PC-9 (cell line): ENCODE results near the gene CYGB. TPM values are rescaled to one million over a fixed set of nuclear protein-coding genes. Genes with fewer than 3 reads are reported as not detected.

Experiments used
- BruUV-seq: library from RNA; stranded (reverse); fragments of 400-500 nt; replicated peaks from 2 replicates; lab custom pipeline; 2021; lab: Mats Ljungman, UMichigan
- CTCF ChIA-PET: fragments of 300-600 bp; sonication (Branson Sonifier 250); formaldehyde crosslinking; loops from one replicate; lab custom pipeline; 2022; ENCODE audit warnings: antibody characterized with exemption; lab: Charles Lee
- POLR2A ChIA-PET: fragments of 300-600 bp; sonication (Branson Sonifier 250); formaldehyde crosslinking; loops from one replicate; lab custom pipeline; 2022; ENCODE audit warnings: antibody characterized with exemption; ENCODE audit not compliant: unreplicated experiment; lab: Charles Lee
- DNase-seq, 2 experiments: peaks; one replicate each; pipeline versions ENCODE4 v3.0.0 to v3.0.0-alpha.2; 2015 to 2022; ENCODE audit warnings: mixed read lengths in 1 of 2
- H2AFZ ChIP-seq: fragments of 200-600 bp; sonication (generic); 2 replicates; pipeline ENCODE4 v1.8.1; 2017; ENCODE audit warnings: antibody characterized with exemption
- H3F3A ChIP-seq: fragments of 200-600 bp; sonication (generic); 2 replicates; pipeline ENCODE4 v1.8.1; 2017; ENCODE audit warnings: antibody characterized with exemption, mild to moderate bottlenecking, low read depth; ENCODE audit not compliant: insufficient read depth
- H3K27ac ChIP-seq: fragments of 200-600 bp; sonication (generic); 2 replicates; pipeline ENCODE4 v1.6.1; 2016; ENCODE audit warnings: mixed run types
- H3K27me3 ChIP-seq: fragments of 200-600 bp; sonication (generic); 2 replicates; pipeline ENCODE4 v1.6.1; 2016; ENCODE audit warnings: low read depth, mixed run types; ENCODE audit not compliant: insufficient read depth
- H3K36me3 ChIP-seq: fragments of 200-600 bp; sonication (generic); 2 replicates; pipeline ENCODE4 v1.6.1; 2016; ENCODE audit warnings: low read depth, mixed run types
- H3K4me1 ChIP-seq: fragments of 200-600 bp; sonication (generic); replicated peaks from 2 replicates; pipeline ENCODE4 v1.6.1; 2016; ENCODE audit warnings: mixed run types; ENCODE audit not compliant: insufficient read depth
- H3K4me2 ChIP-seq: fragments of 200-600 bp; sonication (generic); 2 replicates; pipeline ENCODE4 v1.6.1; 2017; ENCODE audit warnings: mixed run types
- H3K4me3 ChIP-seq: fragments of 200-600 bp; sonication (generic); 2 replicates; pipeline ENCODE4 v1.6.1; 2016; ENCODE audit warnings: mixed run types
- H3K79me2 ChIP-seq: fragments of 200-600 bp; sonication (generic); 2 replicates; pipeline ENCODE4 v1.6.1; 2017; ENCODE audit warnings: low read depth, mixed run types
- H3K9me2 ChIP-seq: fragments of 200-600 bp; sonication (generic); 2 replicates; pipeline ENCODE4 v1.8.1; 2017; ENCODE audit warnings: mild to moderate bottlenecking; ENCODE audit not compliant: insufficient read depth
- H3K9me3 ChIP-seq: fragments of 200-600 bp; sonication (generic); 2 replicates; pipeline ENCODE4 v1.8.1; 2016; ENCODE audit warnings: low read depth; ENCODE audit not compliant: insufficient read depth
- H4K20me1 ChIP-seq: fragments of 200-600 bp; sonication (generic); 2 replicates; pipeline ENCODE4 v1.8.1; 2017; ENCODE audit not compliant: insufficient read depth
- EZH2 ChIP-seq: fragments of 200-600 bp; sonication (generic); IDR thresholded peaks from 2 replicates; pipeline ENCODE4 v1.8.0; 2017; ENCODE audit warnings: antibody characterized with exemption, low read depth
- intact Hi-C: fragments of 100-400 bp; cut with micrococcal nuclease; formaldehyde crosslinking; loops from one replicate; pipeline ENCODE4 v1.10.0; 2022; ENCODE audit not compliant: unreplicated experiment
- total RNA-seq: library from RNA; stranded (reverse); gene quantifications from 2 replicates; pipeline ENCODE4 v1.2.3, GENCODE V29; 2021
- TF ChIP-seq, protein P1 (sequence below): fragments of 200-600 bp; sonication (generic); conservative IDR thresholded peaks from 2 replicates; pipeline ENCODE4 v1.6.1; 2017; ENCODE audit warnings: mixed run types, antibody characterized with exemption, mild to moderate bottlenecking, moderate library complexity

CYGB gene
- total RNA-seq, 1 experiment from 2014 or later, result 1.1 TPM

DNA sequence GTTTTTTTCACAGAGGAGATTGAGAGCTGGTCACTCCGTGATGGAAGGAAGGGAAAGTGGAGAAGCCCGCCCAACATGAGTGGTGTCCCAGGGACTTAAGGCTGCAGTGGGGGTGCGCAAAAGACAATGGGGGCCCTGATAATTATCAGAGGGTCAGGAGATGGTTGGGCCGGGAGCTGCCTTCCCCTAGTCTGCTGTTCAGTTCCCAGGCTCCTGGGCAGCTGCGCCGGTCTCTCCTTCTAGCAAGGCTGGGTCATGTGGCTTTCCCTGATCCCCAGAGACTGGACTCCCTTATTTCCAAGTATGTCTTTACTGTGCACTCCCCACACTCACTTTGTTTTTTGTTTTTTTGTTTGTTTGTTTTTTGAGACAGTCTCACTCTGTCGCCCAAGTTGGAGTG lies 16.2 kb downstream of the CYGB start:
- Histone ChIP-seq H3K4me1 (no peaks in the 10 kb centered on the region; the same call in 1 of the 2 replicates), H3F3A (no peaks in the 10 kb centered on the region), H3K4me3 (no peak overlapping the region), H3K9me3 (no peaks in the 10 kb centered on the region), H3K27ac (no peak overlapping the region), H3K79me2 (no peaks in the 10 kb centered on the region), H3K4me2 (no peak overlapping the region), H3K36me3 (no peaks in the 10 kb centered on the region), H2AFZ (no peak overlapping the region), H4K20me1 (no peaks in the 10 kb centered on the region), H3K27me3 (no peaks in the 10 kb centered on the region), H3K9me2 (no peaks in the 10 kb centered on the region)
- no TSS peak for BruUV-seq
- DNase-seq, result no peak
- no peak for TF ChIP-seq EZH2
- TF ChIP-seq, protein P1, sequence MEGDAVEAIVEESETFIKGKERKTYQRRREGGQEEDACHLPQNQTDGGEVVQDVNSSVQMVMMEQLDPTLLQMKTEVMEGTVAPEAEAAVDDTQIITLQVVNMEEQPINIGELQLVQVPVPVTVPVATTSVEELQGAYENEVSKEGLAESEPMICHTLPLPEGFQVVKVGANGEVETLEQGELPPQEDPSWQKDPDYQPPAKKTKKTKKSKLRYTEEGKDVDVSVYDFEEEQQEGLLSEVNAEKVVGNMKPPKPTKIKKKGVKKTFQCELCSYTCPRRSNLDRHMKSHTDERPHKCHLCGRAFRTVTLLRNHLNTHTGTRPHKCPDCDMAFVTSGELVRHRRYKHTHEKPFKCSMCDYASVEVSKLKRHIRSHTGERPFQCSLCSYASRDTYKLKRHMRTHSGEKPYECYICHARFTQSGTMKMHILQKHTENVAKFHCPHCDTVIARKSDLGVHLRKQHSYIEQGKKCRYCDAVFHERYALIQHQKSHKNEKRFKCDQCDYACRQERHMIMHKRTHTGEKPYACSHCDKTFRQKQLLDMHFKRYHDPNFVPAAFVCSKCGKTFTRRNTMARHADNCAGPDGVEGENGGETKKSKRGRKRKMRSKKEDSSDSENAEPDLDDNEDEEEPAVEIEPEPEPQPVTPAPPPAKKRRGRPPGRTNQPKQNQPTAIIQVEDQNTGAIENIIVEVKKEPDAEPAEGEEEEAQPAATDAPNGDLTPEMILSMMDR, result no peak
- ChIA-PET CTCF (no interaction called here), POLR2A (no interaction called here)
- intact Hi-C loops, result no loop called here

DNA sequence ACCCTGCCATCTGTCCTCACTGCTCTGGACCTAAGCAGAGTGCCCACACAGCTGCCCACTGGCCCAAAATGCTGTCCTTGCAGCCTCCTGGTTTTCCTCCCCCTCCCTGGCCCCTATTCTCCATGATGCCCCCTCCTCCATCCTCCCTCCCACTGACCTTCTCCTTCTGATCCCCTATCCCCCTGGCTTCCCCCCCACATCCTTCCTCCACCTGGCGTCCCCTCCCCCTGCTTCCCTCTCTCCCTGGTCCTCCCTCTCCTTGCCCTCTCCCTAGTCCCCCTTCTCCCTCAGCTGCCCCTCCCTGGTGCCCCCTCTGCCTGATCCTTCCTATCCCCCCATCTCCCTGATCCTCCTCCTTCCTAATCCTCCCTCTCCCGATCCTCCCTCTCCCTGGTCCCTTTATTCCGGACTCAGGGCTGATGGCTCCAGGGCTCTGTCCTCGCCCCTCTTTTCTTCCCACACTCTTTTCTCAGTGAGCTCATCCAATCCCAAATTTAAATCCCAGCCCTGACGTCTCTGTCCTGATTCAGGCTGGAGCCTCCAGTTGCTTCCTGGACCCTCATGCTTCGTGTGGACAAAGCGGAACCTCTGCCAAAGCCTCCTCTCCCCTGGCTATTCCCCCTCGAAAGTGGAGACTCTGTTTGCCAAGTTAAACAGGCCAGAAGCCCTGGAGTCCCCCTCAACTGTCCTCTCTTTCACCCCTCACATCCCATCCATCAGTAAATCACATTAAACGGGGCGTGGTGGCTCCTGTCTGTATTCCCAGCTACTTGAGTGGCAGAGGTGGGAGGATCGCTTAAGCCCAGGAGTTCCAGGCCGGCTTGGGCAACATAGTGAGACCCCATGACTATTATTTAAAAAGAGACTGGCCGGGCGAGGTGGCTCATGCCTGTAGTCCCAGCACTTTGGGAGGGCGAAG lies 18.2 kb downstream of the CYGB start:
- no peaks in the 10 kb centered on the region for H3K9me3 ChIP-seq
- no peak overlapping the region for H3K4me2 ChIP-seq
- no TSS peak for BruUV-seq
- no peaks in the 10 kb centered on the region for H3K9me2 ChIP-seq
- no peak for DNase-seq
- no peaks in the 10 kb centered on the region for H3F3A ChIP-seq
- H2AFZ ChIP-seq, result no peak overlapping the region
- no peaks in the 10 kb centered on the region for H3K27me3 ChIP-seq
- CTCF ChIA-PET, result interaction anchor here (0.7 to 0.9 kb wide), 3 partner anchors 16 to 549 kb away, joined by 6 to 16 read pairs (median 13); partner anchors contain the start of gene ST6GALNAC2
- no peaks in the 10 kb centered on the region; the same call in 1 of the 2 replicates for H3K4me1 ChIP-seq
- TF ChIP-seq EZH2, result no peak
- TF ChIP-seq, protein P1, result no peak
- H3K4me3 ChIP-seq, result no peak overlapping the region
- intact Hi-C loops, result no loop called here
- no peaks in the 10 kb centered on the region for H3K36me3 ChIP-seq
- H3K27ac ChIP-seq, result no peak overlapping the region
- H3K79me2 ChIP-seq, result no peaks in the 10 kb centered on the region
- POLR2A ChIA-PET, result no interaction called here
- no peaks in the 10 kb centered on the region for H4K20me1 ChIP-seq

DNA sequence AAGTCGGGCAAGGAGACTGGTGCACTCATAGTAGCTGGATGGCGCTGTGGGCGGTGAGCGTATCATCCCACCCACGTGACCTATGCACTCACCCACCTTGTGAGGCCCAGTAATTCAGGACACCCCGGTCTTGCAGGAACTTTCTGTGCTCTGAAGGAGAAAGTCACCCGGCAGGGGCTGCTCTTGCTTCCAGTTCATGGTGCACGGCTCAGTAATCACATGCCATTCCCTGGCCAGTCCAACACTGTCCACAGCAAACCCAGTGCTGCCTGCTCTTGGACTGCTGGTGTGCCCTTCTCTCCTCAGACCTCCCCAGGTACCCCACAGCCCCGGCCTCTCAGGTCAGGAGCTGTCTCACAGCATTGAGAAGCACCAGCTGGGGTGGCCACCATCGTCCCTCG lies 19.9 kb downstream of the CYGB start:
- CTCF ChIA-PET, result interaction anchor here (0.6 kb wide), 1 partner anchor 51 kb away, joined by 5 read pairs; no protein-coding TSS in a partner anchor
- no TSS peak for BruUV-seq
- Histone ChIP-seq H3K4me1 (no peaks in the 10 kb centered on the region), H3K27me3 (no peaks in the 10 kb centered on the region), H3K4me3 (no peak overlapping the region), H2AFZ (no peak overlapping the region), H3K4me2 (no peak overlapping the region), H4K20me1 (no peaks in the 10 kb centered on the region), H3K36me3 (no peaks in the 10 kb centered on the region), H3F3A (no peaks in the 10 kb centered on the region), H3K9me3 (no peaks in the 10 kb centered on the region), H3K79me2 (no peaks in the 10 kb centered on the region), H3K9me2 (no peaks in the 10 kb centered on the region), H3K27ac (no peak overlapping the region)
- intact Hi-C loops, result no loop called here
- POLR2A ChIA-PET, result no interaction called here
- no peak for TF ChIP-seq EZH2
- TF ChIP-seq, protein P1, result no peak
- DNase-seq, result no peak
